Measurements from ENCODE around the gene RBBP7.
A peak's percentile ranks its signal among the peaks of the same experiment; 100 is the strongest.

RBBP7 gene

DNA sequence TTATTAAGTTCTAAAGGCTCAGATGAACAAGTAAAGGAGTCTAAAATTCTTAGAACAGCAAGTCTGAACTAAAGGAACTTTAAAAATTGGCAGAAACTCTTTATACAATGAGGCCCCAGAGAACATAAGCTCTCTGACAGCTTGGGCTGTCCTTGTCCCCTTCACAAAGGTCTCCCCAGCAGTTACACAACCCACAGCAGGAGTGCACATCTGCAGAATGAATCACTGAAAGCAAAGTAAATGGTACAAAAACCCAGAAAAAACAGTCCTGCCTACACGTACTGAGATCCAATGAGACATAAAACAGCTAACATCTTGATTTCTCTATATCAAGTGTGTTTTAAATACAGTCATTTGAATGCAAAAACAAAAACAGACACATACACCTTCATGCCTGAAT lies 18.7 kb downstream of the RBBP7 start:
- DNase-seq (ENCODE audit: low read depth), result no peak
- H3K4me3 ChIP-seq (ENCODE audit: low read length), result no peak overlapping the region
- TF ChIP-seq, protein P1, sequence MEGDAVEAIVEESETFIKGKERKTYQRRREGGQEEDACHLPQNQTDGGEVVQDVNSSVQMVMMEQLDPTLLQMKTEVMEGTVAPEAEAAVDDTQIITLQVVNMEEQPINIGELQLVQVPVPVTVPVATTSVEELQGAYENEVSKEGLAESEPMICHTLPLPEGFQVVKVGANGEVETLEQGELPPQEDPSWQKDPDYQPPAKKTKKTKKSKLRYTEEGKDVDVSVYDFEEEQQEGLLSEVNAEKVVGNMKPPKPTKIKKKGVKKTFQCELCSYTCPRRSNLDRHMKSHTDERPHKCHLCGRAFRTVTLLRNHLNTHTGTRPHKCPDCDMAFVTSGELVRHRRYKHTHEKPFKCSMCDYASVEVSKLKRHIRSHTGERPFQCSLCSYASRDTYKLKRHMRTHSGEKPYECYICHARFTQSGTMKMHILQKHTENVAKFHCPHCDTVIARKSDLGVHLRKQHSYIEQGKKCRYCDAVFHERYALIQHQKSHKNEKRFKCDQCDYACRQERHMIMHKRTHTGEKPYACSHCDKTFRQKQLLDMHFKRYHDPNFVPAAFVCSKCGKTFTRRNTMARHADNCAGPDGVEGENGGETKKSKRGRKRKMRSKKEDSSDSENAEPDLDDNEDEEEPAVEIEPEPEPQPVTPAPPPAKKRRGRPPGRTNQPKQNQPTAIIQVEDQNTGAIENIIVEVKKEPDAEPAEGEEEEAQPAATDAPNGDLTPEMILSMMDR (conservative IDR thresholded peaks at IDR 0.05; ENCODE audit: low read length), result no peak

DNA sequence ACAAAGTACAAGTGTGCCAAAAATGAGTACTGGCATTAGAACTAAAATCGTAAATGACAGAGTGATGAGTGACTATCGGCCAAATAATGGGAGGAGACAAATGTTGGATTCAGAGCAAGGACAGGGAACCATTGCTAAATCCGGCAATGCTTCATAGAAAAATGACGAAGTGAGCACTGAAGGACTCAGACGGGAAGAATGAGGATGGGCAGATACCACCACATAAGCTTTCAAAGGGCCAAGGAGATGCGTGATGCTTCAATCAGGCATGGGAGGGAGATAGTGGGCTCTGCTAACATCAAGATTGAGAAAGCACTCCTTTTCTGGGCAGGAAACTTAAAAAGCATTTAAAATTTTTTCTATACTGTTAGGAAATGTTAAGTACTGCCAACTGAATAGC lies 21.6 kb downstream of the RBBP7 start:
- TF ChIP-seq, protein P1 (conservative IDR thresholded peaks at IDR 0.05; ENCODE audit: low read length), result no peak
- DNase-seq (ENCODE audit: low read depth), result peak; percentile 69
- no peak overlapping the region for H3K4me3 ChIP-seq (ENCODE audit: low read length)

DNA sequence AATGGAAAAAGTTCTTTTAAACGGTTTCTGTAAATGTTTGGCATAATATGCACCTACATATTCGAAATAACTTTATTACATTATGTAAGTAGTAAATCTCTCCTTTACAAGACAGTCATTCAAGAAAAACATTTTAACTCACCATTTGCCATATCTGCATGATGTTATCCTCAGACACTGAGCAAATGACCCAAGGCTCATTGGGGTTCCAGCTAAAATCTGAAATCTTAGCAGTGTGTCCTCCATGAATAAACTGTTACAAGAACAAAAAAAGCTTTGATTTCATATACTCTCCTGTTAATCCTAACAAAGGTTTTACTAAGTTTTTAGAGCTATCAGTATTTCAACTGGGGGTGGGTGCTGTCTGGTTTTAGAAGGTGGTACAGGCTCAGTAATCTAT lies 24.5 kb downstream of the RBBP7 start:
- TF ChIP-seq, protein P1 (conservative IDR thresholded peaks at IDR 0.05; ENCODE audit: low read length), result no peak

DNA sequence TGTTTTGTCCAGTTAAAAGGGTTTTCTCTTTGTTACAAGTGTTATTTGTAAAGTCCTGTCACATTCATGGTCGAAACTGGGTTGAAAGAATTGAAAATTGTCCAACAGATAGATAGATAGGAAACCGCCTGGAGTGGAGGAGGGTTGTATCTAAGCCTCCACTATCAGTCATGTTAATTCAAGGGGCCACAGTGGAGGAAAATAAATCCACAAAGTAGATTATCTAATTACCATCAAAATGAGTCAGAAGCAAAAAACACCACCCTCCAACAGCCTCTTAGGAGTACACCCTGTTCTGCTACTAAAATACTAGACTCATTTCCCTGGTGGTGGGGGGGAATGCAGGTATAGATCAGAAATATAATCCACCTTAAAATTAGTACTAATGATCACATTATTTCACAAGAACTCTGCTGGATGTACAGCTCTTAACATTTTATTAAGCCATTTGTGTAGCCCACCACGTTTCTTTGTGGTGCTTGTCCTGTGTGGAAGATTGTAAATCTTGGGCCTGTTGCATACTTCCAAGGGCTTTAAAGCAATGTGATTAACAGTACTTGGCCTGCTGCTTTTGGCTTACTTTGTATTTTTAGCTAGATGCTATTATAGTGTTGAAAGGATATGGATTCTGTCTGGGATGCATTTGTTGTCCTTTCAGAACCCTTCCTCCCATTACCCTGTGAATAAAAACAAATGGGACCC lies 26.8 kb downstream of the RBBP7 start:
- TF ChIP-seq, protein P1 (conservative IDR thresholded peaks at IDR 0.05; ENCODE audit: low read length), result no peak
- no peak for DNase-seq (ENCODE audit: low read depth)
- no peak overlapping the region for H3K4me3 ChIP-seq (ENCODE audit: low read length)

More for the DNA sequence above, 24.5 kb downstream of the RBBP7 start:
- DNase-seq (ENCODE audit: low read depth), result no peak
- H3K4me3 ChIP-seq (ENCODE audit: low read length), result no peak overlapping the region

DNA sequence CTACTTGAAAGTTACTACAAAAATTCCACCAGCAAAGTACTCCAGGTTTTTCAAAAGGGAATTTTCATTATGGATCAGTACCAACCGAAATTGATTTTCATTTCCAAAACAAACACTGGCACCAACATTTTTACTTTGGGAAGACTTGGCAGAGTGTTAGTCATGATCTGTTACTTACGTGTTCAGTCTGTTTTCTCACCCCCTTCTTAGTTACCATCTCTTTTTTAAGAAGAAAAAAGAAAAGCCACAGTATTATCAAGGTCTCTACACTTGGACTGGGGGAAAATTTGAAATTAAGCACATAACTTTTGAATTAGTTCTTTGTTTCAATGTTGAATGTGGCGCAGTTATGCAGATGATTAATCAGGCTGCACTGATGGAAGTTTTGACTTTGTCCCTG lies 27.5 kb downstream of the RBBP7 start:
- DNase-seq (ENCODE audit: low read depth), result no peak
- TF ChIP-seq, protein P1 (conservative IDR thresholded peaks at IDR 0.05; ENCODE audit: low read length), result no peak
- H3K4me3 ChIP-seq (ENCODE audit: low read length), result no peak overlapping the region

DNA sequence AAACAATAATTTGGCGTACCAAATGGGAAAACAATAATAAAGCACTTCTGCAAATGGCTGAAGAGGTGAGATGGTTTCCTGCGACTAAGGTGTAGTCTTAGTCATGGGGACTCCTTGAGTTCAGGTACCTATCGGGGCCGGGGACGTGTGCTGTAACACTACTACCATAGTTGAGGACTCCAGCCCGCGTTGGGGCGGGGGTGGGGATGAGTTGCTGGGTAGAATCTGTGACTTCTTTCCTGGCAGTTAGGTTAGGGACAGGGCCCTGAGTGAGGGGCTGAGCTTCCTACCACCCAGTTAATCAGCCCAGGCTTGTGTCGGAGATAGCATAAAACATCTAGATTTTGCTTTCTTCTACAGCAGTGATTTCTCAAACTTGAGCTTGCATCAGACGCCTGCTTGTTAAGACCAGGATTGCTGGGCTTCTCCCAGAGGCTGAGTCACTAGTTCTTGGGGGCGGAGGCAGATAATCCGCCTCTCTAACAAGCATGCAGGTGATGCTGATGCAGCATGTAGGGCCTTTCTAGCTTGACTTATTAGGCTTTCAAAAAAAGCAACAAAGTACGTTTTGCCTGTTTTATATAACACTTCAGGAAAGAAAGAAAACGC lies 30.2 kb downstream of the RBBP7 start:
- TF ChIP-seq, protein P1 (conservative IDR thresholded peaks at IDR 0.05; ENCODE audit: low read length), result no peak
- H3K4me3 ChIP-seq (ENCODE audit: low read length), result no peak overlapping the region
- DNase-seq (ENCODE audit: low read depth), result peak; percentile 71

DNA sequence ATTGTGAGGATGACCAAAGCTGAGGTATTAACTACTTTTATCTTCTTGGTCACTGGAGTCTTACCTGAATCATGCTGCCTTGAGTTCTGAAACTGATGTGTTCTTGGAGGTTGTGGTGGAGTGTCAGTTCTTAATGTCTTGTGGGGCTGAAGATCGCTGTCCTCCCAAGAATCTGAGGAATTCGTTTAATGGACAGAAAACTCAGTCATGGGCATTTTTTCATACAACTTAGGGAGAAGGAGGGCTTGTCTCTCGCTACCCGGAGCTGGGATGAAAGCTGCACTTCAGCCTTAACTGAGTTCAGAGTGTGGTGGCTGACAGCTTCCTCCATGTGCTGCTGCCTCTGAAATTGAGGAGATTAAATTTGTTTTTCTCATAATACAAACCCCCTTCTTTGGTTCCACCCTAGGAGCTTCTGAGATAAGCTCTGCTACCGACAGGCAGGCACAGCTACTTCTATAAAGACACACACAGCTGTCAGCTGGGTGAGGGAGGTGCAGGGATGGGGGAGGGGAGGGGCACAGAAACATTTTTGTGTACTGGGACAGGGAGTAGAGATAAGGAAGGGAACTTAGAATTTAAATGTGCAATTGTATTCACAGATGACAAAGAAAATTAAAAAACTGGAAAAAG lies 30.8 kb downstream of the RBBP7 start:
- H3K4me3 ChIP-seq (ENCODE audit: low read length), result no peak overlapping the region
- peak; percentile 18 for DNase-seq (ENCODE audit: low read depth)
- TF ChIP-seq, protein P1 (conservative IDR thresholded peaks at IDR 0.05; ENCODE audit: low read length), result no peak

All from AG10803 (cell line).